Iris pigment epithelial cell (primary cell): Measurements from ENCODE around the gene BPIFB4.
"Not testable (repeated sequence)": the region's sequence is repeated elsewhere in the genome, so short reads cannot be mapped to it uniquely, and the experiment has no call there.

Experiments
- DNase-seq: peaks from one replicate; pipeline ENCODE4 v3.0.0-alpha.2; 2011; ENCODE audit warnings: low read depth

BPIFB4 gene

DNA sequence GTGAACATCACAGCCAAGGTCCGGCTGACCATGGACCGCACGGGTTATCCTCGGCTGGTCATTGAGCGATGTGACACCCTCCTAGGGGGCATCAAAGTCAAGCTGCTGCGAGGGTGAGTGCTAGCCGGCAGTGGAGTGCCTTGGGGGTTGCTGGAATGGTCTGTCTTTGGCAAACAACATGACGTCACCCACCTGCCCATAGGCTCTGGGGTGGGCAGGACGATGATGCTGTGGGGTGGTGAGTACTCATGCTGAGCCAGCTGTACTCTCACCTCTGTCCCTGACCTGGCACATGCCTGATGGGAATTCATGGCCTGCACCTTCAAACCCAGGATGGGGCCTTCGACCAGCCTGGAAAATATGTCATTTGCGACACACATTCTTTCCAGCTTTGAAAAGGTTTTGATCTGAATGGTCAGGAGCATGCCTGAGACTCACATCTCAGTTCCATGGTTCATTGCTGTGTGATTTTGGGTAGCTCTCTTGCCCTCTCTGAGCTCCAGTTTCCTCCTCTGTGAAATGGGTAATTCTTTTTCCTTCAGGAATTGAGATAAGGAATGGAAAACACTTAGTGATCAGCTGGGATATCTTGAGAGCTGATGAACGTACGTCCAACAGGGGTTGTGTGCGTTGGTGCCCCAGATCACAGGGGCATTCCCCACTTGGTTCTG lies 6.7 kb downstream of the BPIFB4 start:
- DNase-seq = no peak

DNA sequence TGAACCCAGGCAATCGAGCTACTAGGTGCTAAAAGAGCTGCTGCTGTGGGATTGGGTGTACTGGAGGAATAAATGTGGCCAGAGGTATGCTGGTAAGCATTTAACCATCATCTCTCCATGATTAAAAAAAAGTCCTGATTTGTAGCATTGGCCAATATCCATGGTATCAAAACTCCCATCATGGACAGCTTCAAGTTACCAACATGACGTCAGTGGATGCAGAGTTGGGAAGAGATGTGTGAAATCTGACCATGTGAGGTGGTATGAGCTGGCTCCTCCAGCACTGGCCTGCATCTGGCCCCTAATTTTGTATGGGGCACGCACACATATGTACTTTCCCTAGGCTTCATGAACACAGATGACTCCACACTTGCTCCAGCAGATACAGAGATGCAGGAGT lies 11.7 kb downstream of the BPIFB4 start:
- DNase-seq = no peak

DNA sequence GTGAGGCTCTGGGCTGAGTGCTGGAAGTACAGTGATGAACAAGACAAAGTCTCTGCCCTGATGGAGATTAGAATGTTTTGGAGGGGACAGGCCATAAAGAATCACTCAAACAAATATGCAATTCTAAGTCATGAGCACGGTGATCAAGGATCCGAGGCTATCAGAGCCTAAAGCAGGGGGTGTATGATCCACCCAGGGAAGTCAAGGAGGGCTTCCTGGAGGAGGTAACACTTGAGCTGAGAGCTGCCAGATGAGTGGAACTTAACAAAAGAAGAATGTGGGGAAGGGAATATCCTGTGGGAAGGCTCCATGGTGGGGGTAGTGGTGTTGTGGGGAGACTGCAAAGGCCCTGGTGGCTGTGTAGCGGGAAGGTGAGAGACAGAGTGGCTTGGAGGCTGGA lies 12.2 kb downstream of the BPIFB4 start:
- no peak for DNase-seq

DNA sequence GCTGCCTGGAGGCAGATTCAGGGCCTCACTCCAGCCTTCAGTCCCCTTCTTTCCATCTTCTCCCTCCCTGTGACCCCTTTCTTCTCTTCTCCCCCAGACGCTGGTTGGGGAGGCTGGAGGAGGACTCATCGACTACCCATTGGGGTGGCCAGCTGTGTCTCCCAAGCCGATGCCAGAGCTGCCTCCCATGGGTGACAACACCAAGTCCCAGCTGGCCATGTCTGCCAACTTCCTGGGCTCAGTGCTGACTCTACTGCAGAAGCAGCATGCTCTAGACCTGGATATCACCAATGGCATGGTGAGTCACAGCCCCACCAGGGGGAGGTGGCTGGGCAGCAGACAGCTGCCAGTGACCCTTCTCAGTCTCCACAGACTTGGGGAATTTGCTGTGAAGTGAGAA lies 12.9 kb downstream of the BPIFB4 start:
- no peak for DNase-seq

DNA sequence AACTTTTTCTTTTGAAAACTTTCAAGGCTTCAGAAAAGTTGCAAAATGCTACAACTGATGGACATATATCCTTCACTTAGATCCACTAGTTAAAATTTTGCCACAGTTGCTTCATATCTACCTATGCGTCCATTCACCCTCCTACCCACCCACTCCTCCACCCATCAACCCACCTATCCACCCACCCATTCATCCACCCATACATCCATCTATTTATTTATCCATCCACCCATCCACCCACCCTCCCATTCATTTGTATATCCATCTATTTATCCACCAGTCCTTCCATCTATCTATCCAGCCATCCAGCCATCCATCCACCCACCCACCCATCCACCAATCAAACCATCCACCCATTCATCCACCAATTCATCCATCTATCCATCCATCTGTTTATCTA lies 13.6 kb downstream of the BPIFB4 start:
- DNase-seq = no peak

DNA sequence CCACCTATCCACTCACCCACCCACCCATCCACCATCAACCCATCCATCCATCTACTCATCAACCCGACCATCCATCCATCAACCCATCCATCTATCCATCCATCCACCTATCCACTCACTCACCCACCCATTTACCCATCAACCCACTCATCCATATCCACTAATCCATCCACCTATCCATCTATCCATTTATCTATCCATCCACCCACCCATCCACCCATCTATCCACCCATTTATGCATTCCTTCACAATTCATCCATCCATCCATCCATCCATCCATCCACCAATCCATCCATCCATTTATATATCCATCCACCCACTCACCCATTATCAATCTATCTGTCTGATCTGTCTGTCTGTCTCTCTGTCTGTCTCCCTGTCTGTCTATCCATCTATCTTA lies 14.1 kb downstream of the BPIFB4 start:
- DNase-seq = no peak

DNA sequence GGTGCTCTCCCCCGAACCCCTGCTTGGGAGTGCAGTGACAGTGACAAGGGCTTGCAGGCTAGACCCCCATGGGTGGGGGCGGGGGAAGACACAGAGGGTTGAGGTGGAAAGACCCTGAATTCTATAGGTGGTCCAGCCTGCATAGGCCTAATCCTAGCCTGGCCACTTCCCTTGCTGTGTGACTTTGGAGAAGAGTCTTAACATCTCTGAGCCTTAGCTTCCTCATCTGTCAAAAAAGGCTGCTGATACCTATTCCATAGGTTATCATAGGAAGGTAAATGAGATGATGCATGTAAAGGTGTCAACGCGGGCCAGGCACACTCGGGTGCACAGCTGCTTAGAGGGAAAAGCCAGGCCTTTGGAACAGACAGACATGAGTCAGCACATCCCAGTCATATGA lies 15.8 kb downstream of the BPIFB4 start:
- DNase-seq = no peak

DNA sequence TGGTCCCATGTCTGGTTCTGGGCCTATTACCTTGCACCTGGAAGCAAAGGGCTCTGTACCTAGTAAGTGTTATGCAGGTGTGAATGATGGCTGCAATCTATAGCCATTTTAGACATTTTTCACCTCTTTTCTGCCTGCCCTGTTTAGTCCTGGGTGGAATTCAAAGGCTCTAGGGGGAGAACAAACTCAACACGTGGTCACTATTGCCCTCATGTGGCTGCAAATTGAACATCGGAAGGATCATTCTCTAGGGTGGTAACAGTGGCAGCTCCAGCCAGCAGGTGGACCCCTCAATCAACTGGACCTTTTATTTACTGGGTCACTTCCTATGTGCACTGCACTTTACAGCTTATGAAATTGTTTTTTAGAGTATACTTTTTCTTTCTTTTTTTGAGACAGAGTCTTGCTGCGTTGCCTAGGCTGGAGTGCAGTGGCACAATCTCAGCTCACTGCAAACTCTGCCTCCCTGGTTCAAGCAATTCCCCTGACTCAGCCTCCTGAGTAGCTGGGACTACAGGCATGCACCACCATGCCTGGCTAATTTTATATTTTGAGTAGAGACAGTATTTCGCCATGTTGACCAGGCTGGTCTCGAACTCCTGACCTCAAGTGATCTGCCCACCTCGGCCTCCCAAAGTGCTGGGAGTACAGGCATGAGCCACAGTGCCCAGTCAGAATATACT lies 16.6 kb downstream of the BPIFB4 start:
- DNase-seq = peak; percentile 55

DNA sequence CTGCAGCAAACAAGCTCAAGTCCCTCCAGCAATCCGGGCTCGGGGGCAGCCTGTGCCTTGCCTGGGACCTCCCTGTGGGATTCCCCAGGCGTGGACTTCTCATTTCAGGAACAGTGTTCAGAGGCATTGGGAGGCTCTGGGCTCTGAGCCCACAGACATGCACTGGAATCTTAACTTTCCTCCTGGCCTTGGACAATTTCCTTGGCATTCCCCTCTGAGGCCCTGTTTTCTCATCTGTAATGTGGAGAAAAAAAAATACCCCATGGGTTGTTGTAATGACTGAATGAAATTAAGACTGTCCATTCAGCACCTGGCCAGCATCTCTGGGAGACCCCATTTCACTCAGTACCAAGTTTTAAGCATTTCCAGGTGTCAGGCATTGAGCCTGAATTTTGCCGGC lies 17.6 kb downstream of the BPIFB4 start:
- no peak for DNase-seq

DNA sequence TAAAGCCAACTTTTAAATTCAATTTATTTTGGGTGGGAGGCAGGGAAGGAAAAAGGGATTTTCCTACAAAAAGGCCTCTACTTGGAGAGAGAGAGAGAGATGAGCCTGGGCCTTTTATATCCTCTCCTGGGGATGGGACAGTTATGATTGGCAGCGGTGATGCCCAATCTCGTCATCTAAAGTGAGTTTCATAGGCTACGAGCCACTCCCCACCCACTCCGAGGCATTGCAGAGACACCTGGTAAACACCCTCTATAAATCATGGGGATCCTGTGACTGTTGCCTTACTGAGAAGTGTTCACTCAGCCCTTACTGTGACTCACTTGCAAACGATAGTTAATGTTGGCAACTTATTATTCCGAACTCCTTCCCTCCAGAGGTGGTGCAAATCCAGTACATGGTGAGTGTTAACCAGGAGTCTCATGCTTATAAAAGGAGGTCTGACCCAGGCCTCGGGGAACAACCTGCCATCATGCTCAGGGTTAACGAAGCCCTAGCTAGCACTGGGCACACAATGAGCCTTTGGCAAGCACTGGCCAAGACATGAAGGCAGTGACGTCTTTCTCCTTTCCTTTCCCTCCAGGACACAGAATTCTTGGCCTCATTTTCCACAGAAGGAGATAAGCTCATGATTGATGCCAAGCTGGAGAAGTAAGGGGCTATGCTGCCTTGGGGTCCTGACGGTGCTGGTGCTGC lies 20.5 kb downstream of the BPIFB4 start:
- DNase-seq = no peak

DNA sequence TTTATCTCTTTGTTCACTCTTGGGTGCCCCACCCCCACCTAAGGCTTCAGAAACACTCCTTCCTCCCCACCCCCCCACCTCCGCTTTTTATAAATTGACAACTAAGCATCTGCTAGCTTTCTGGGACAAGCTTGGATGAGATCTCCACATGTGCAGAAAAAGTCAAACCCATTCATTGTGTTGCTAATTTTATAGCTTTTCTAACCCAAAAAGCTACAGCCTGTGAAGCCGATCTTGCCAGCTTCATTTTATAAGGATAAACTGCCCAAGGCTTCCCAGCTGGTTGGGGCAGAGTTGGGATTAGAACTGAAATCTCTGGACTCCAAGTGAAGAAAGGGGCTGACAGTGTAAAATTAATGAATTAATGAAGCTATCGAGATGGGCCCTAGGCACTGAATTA lies 24.1 kb downstream of the BPIFB4 start:
- no peak for DNase-seq

DNA sequence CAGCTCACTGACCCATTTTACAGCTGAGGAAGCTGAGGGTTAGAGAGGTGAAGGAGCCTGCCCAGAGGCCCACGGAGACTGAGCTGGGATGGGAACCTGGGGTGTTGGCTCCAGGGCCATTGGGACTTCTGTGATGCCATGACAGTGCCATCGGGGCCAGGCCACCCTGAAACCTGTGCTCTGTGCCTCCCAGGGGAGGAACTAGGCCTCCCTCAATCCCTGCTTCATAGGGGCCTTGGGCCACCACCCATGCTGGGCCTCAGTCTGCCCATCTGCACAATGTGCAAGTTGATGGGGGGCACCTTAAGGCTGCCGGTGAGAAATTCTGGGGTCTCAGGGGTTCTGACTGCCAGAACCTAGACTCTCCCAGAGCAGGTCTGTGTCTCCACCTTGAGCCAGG lies 24.9 kb downstream of the BPIFB4 start:
- no peak for DNase-seq

DNA sequence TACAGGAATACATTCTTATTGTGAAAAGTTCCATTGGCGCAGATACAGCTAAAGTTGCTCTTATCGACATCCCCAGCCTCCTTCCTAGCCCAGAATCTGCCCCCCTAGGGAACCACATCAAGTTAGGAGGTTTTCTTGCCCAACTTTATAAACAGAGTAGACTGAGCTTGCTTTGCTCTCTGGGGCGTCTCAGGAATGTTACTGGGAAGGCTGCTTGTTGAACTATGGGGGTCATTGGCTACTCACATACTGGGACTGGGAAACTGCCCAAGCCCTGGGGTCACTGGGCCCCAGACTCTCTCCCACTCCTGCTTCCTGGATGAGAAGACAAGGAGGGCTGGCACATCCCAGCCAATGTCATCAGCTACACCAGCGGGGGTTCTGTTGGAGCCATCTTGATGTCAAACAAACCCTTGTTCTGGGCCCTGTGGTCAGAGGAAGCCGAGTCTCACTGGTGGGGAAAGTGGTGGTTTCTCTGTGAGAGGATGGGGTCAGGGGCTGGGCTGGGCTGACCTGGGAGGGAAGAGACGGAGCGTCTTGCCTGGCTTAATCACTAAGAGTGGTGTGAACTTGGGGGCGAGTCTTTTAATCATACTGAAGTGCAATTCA lies 26.0 kb downstream of the BPIFB4 start:
- no peak for DNase-seq

DNA sequence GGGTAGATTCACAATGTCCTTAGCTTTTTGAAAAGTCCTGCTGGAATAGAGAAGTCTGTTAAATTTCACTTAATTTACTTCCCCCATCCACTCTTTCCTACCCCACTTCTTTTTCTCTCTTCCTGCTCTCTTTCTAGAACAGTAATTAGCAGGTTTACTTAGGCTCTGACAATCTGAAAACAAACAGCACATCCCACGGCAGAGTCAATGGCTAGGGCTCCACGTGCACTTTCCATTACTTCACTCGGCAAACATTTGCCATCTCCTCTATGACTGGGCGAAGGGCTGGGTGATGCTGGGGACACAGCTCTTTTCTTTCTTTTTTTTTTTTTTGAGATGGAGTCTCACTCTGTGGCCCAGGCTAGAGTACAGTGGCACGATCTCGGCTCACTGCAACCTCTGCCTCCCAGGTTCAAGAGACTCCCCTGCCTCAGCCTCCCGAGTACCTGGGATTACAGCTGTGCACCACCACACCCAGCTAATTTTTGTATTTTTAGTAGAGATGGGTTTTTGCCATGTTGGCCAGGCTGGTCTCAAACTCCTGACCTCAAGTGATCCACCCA lies 26.7 kb downstream of the BPIFB4 start:
- DNase-seq = not testable (repeated sequence)

DNA sequence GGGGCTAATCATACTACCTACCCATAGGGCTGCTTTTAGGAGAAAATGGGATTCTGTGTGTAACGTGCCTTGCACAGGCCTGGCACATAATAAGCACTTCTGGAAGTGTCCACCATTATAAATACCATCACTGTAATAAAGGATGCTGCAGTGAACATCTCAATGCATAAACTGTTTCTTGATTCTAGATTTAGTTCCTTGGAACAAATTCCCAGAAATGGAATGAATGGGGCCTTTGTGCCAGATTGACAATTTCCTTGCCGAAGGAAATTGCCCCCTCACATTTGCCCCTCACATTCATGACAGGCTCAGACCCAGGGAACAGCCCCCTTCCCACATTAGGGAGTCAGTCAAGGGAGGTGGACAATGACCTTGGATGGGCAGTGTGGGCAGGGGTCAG lies 29.2 kb downstream of the BPIFB4 start:
- DNase-seq = no peak

DNA sequence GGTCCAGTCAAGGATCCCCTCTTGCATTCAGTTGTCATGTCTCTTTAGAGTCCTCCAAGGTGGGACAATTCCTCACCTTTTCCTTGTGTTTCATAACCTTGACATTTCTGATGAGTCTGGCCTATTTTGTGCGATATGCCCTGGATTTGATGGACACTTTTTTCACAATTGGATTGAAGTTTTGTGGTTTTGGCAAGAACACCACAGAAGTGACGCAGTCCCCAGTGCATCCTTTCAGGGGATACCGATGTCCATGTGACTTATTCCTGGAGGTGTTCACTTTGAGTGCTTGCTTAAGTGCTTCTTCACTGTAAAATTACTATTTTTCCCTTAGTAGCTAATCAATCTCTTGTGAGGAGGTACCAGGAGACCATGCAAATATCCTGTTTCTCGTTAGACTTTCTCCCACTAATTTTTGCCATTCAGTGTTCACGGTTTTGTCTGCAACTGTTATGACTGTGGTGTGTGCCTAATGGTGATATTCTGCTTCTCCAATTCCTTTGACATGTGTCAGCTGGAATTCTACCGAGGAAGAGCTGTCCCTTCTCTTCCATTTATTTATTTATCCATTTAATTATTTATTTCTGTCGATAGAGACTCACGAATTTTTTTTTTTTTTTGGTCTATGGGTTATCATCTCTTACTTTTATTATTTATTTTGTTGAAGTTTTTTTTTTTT lies 30.8 kb downstream of the BPIFB4 start:
- DNase-seq = no peak

DNA sequence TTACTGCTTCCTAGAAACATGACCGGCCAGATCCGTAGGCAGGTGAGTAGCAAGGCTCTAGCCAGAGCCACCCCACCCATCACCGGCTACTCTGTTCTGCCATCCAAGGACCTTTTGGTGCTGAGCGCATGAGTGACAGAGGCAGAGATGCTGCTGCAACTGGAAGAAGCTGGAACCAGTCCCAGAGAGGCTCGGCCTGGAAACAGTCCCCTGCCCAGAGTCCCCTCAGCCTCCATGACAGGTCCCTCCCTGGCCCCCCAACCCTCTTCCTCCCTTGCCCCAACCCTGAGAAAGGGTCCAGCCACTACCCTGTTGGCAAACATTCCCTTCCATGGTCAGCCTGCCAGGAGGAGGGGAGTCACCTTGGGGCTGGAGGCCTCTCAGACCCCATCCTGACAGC lies 31.9 kb downstream of the BPIFB4 start:
- no peak for DNase-seq

DNA sequence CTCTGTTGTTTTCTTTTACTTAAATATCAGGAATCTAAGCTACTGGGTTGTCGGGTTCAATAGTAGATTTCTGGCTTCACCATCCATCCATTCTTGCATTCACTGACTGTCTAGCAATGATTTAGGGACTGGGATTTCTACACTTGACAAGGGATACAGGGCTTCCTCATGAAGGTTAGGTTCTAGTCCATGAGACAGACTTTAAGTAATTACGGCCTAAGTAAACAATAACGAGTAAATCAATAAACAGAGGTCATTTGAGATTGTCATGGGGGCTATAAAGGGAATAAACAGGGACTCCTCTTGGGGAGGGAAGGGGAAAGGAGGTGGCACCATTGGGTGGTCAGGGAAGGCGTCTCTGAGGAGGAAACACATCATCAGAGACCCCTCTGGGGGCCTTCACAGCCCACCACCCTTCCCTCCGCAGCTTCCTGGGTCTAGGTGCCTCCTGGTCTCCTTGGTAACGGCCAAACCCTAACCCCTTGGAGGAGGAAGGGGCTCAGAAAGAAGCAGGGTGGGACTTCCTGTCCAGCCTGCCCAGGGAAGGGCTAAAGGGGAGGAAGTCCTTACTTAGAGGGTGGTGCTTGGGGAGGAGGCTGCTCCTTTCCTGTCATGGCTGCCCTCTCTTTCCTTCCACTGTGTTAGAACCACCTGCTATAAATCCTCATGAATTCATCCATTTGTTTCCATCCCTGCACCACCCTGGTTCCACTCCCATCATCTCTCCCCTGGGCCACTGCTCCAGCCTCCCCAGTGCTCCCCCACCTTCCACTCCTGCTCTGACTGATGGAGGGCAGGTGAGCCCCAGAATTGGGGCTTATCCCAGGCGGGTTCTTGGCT lies 33.3 kb downstream of the BPIFB4 start:
- DNase-seq = no peak

DNA sequence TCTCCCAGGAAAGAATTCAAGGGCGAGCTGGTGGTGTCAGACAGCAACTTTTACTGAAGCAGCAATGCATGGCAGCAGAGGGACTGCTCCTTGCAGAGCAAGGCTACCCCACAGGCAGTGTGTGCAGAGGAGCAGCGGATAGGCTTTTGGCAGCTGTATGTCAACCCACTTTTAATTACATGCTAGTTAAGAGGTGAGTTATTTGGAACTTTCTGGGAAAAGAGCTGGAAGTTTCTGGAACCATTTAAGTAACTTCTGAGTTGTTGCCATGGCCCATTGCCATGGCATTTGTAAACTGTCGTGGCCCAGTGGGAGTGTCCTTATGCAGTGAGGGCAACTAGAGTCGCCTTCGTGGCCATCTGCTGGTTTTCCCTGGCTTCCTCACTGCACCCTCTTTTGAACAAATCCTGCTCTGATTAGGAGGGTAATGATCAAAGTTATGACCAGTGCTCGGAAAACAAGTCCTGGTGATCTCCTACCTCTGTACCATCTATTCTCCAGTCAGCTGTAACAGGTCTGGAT lies 34.0 kb downstream of the BPIFB4 start:
- no peak for DNase-seq

DNA sequence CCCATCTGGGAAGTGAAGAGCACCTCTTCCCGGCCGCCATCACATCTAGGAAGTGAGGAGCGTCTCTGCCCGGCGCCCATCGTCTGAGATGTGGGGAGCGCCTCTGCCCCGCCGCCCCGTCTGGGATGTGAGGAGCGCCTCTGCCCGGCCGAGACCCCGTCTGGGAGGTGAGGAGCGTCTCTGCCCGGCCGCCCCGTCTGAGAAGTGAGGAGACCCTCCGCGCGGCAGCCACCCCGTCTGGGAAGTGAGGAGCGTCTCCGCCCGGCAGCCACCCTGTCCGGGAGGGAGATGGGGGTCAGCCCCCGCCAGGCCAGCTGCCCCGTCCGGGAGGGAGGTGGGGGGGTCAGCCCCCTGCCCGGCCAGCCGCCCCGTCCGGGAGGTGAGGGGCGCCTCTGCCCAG lies 36.1 kb downstream of the BPIFB4 start:
- DNase-seq = not testable (repeated sequence)
